IPS DF 4.7 (cell line): ENCODE data around the gene SRGAP2.
"Not testable (repeated sequence)": the region's sequence is repeated elsewhere in the genome, so short reads cannot be mapped to it uniquely, and the experiment has no call there.

Experiments used
- DNase-seq: peaks from one replicate; pipeline ENCODE4 v3.0.0-alpha.2; 2013; ENCODE audit warnings: low spot score; ENCODE audit errors: extremely low read depth

SRGAP2 gene

DNA sequence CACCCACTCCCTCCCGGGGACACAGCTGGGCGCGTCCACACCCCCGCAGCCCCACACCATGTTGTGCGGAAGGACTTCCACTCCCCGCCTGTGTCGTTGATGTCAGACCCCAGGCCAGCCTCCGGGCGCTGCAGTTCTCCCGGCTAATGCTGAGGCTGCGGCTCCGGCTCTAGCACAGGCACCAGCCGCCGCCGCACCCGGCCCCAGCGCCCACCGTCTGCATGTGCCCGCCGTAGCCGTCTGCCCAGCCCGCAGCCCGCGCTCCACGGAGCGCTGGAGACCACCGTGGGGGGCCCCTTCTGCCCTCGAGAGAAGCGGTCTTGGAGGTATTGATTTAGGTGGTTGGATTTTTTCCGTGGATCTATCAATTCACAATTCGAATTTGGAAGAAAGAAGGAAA is 2.2 kb downstream of the SRGAP2 start:
- not testable (repeated sequence) for DNase-seq

DNA sequence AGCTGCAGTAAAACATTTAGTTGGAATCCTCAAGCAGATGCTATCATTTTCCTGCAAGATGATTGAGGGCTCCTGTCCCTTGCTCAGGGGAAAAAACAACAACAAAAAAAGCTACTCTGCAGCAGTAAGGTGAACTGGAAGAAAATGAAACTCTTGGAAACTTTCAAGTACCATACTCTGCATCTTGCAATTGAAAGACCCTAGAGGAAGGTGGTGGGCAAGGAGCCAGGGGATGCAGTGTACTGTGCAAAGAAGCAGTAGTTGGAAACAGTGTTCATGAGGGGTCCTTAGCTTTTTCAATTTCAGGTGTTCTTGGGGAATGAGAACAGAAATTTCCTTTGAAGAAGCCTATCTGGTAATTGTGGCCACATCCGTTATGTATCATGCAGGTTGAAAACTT is 7.5 kb downstream of the SRGAP2 start:
- DNase-seq, result not testable (repeated sequence)

- not testable (repeated sequence) for DNase-seq
Measured at GRCh38 chr1:206215600-206216392, 12.5 kb downstream of the SRGAP2 start.

DNA sequence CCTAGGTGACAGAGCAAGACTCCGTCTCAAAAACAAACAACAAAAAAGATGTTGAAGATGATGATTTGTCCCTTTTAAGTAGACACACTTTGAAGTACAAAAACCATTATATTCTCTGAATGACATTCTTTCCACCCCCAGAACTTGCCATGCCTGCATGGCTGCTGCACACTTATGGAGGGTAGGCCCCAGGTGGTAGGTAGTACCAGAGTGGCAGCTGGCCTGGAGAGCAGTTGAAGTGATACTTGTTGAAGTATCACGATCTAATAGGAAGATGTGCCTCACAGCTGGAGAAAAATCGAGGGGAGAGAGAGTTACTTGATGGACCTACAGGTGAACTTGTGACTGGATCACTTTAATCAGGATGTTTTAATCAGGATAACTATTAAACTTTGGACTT is 14.9 kb downstream of the SRGAP2 start:
- not testable (repeated sequence) for DNase-seq

GRCh38 chr1:206218765-206219164 is 15.4 kb downstream of the SRGAP2 start:
- DNase-seq, result not testable (repeated sequence)

- not testable (repeated sequence) for DNase-seq
Measured at GRCh38 chr1:206219514-206220331, 16.4 kb downstream of the SRGAP2 start.

DNA sequence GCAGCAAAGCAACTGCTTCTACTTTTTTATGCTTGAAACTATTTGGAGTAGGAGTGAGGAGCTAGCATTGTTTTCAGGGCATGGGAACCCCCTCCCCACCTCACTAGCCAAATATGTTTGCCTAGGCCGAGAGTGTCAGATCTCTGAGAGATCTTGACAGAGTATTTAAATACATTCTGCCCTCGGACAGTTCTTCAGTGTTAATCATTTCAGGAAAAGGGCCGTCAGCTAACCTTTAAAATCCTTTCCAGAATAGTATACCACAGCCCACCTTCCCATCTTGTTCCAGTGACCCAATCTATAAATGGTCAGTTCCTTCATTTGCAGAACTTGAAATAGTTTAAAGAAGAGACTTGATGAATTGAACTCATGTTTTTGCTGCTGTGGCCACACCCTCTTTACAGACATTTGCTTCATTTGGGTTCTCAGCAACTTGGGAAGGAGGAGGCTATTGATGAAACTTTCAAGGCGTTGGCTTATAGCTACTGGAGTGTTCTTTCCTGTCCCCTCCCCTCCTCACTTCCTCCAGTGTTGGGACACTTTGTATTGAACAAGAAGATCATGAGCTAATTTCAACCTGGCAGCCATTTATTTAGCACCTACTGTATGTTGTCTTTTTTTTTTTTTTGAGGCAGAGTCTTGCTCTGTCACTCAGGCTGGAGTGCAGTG is 17.1 kb downstream of the SRGAP2 start:
- DNase-seq, result not testable (repeated sequence)

DNA sequence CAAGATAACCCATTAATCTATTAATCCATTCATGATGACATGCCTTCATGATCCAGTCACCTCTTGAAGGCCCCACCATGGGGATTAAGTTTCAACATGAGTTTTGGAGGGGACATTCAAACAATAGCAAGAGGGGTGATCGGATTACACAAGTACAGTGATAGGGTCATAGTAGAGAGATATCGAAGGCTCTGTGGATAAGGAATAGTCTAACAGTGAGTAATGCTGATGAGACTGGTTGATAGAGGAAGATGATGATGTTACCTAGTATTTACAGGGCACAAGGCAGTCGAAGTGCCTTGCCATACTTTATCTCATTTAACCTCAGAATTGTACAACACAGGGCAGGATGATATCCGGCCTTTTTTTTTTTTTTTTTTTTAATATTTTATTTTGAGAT is 18.2 kb downstream of the SRGAP2 start:
- DNase-seq, result not testable (repeated sequence)

DNA sequence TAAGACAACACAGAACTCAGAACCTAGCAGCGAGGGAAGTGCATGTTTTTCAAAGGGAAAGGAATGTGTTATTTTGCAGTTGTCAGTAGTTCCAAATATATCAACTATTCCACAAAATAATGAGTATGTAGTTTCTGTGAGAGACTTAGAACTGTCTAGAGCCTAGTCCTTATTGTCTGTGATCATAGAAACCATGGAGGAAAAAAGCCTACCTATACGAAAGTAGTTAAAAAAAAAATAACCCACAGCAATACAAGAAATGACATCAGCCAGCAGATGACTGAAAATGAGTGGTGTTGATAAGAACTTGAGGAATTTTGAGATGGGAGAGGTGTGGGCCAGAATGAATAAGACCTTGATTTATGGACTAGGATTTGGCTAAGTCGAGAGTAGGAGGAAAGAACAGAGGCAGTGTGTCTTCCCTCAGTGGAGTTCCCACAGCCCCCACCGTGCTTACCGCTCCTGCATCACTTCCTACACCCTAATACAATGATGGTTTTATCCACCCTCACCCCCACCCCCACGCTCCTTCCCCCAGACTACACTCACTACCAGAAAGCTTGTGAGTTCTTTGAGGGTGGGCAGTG is 20.9 kb downstream of the SRGAP2 start:
- not testable (repeated sequence) for DNase-seq

DNA sequence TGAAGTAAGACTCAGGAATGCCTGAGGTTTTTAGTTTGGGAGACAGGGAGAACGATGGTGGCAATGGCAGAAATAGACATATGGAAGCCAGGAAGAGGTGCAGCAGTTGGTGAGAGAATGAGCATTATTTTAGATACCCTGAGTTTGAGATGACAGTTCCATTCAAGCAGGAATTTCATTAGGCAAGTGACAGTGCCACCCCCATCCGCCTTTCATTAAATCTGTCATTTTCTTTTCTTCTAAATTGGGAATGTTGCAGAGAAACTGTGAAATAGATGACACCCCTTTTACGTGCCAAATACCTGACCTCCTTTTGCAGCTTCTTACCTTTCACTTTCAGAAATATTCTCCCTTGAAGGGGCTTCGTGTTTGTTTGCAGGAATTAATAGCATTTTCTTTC is 22.0 kb downstream of the SRGAP2 start:
- DNase-seq, result not testable (repeated sequence)

DNA sequence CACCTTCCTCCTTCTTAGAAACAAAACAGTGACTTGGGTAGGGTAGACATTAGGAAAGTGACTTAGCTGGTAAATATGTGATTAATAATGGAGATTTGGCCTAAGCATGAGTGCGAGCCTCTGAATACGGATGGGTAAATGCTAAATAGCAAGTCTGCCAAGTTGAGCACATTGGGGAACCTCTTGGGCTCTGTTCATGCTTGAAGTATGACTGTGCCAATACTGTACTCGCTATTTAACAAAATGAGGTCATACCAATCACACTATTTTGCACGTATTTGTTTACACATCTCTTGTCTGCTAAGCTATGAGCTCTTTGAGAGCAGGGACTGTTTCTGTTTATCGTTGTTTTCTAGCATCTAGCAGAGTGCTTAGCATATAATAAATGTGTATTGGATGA is 23.5 kb downstream of the SRGAP2 start:
- DNase-seq, result not testable (repeated sequence)

- DNase-seq, result not testable (repeated sequence)
Measured at GRCh38 chr1:206229286-206229685, 25.9 kb downstream of the SRGAP2 start.

- not testable (repeated sequence) for DNase-seq
Measured at GRCh38 chr1:206231989-206232388, 28.6 kb downstream of the SRGAP2 start.

GRCh38 chr1:206232970-206233645 is 29.8 kb downstream of the SRGAP2 start:
- not testable (repeated sequence) for DNase-seq

GRCh38 chr1:206234189-206234916 is 31.0 kb downstream of the SRGAP2 start:
- DNase-seq, result not testable (repeated sequence)

GRCh38 chr1:206235190-206235589 is 31.8 kb downstream of the SRGAP2 start:
- not testable (repeated sequence) for DNase-seq

DNA sequence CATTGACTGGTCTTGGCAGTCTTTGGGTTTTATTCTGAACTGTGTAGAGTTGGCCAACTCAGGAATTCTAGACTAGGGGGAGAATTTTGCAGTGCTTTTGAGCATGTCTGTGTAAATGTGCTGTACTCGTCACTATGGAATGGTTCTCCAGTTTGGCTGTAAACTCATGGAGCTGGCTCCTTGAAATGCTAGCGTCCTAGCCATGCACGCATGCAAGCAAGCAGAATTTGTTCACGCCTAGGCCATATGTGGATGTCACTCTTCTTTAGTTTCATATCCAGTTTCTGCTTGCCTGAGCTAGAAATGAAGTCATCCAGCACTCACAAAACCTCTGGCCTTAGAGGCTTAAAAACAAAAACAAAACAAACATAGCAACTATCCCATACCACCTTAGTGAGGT is 36.9 kb downstream of the SRGAP2 start:
- DNase-seq, result not testable (repeated sequence)

DNA sequence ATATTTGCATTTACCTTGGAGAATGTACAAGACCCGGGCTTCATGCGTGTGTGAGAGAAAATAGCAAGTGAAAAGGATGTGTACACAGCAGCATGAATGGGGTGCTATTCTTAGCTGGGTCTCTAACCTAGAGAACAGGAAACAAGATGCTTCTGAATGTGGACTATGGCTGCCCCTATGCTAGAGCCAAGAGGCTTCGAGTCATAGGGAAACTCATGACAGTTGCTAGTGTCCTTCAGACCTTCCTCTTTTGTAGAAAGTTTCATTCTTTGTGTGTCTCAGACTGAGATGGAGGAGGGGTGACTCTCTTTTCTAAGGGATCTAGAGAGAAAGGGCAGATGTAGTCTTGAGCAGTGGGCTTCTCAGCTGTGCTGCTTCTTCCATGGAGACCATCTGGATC is 40.0 kb downstream of the SRGAP2 start:
- DNase-seq, result not testable (repeated sequence)

GRCh38 chr1:206245479-206245878 is 42.1 kb downstream of the SRGAP2 start:
- not testable (repeated sequence) for DNase-seq
